SK-N-SH (cell line): Measurements from ENCODE around the gene AKAP6. TPM values are rescaled to one million over a fixed set of nuclear protein-coding genes. Genes with fewer than 3 reads are reported as not detected.

Experiments used
- CTCF ChIA-PET: fragments of 300-600, 350-600 bp; formaldehyde crosslinking; extraction: SDS; loops from one replicate; lab custom pipeline; 2021; lab: Yijun Ruan, JAX
- POLR2A ChIA-PET: fragments of 350-600 bp; sonication (Branson Sonifier 250); formaldehyde crosslinking; extraction: SDS; loops from one replicate; lab custom pipeline; 2020; ENCODE audit warnings: antibody characterized with exemption, inconsistent platforms; lab: Yijun Ruan, JAX
- DNase-seq: peaks from one replicate; pipeline ENCODE4 v3.0.0; 2012
- H2AFZ ChIP-seq: fragments of 200-600 bp; sonication (generic); 2 replicates; pipeline ENCODE4 v1.8.1; 2016; ENCODE audit warnings: antibody characterized with exemption, mild to moderate bottlenecking, low read depth
- H3F3A ChIP-seq: fragments of 200-600 bp; sonication (generic); replicated peaks from 2 replicates; pipeline ENCODE3; 2016; ENCODE audit warnings: antibody characterized with exemption, mild to moderate bottlenecking; ENCODE audit not compliant: insufficient read depth
- H3K27ac ChIP-seq, 2 experiments: fragments of 200-500 bp in 1 of 2; fragments of 200-600 bp in 1 of 2; sonication (Bioruptor generic) in 1 of 2; sonication (generic), shearing (Covaris generic) in 1 of 2; 2 replicates each; pipeline versions ENCODE4 v1.5.1 to v1.6.1; 2014 to 2016; ENCODE audit warnings: low read depth in 2 of 2, inconsistent platforms in 1 of 2, low read length in 1 of 2, mild to moderate bottlenecking in 1 of 2, mixed read lengths in 1 of 2
- H3K27me3 ChIP-seq: fragments of 200-600 bp; sonication (generic), shearing (Covaris generic); 2 replicates; pipeline ENCODE4 v1.6.1; 2016; ENCODE audit warnings: mixed run types; ENCODE audit not compliant: insufficient read depth
- H3K36me3 ChIP-seq, 2 experiments: fragments of 200-500 bp in 1 of 2; fragments of 200-600 bp in 1 of 2; sonication (Bioruptor generic) in 1 of 2; sonication (generic) in 1 of 2; replicated peaks in 1 of 2; 2 replicates each; pipeline versions ENCODE3 to v1.5.1; 2014 to 2016; ENCODE audit warnings: low read length in 1 of 2, mild to moderate bottlenecking in 1 of 2; ENCODE audit not compliant: insufficient read depth in 2 of 2, control insufficient read depth in 1 of 2
- H3K4me1 ChIP-seq, 2 experiments: fragments of 200-500 bp in 1 of 2; fragments of 200-600 bp in 1 of 2; sonication (Bioruptor generic) in 1 of 2; sonication (generic), shearing (Covaris generic) in 1 of 2; 2 replicates each; pipeline versions ENCODE4 v1.5.1 to v1.6.1; 2014 to 2016; ENCODE audit warnings: low read depth in 1 of 2, low read length in 1 of 2, mixed run types in 1 of 2; ENCODE audit not compliant: insufficient read depth in 2 of 2, control insufficient read depth in 1 of 2
- H3K4me2 ChIP-seq: fragments of 200-600 bp; sonication (generic), shearing (Covaris generic); 2 replicates; pipeline ENCODE4 v1.6.1; 2017; ENCODE audit warnings: mixed run types
- H3K4me3 ChIP-seq, 2 experiments: fragments of 200-500 bp in 1 of 2; fragments of 200-600 bp in 1 of 2; sonication (Bioruptor generic) in 1 of 2; sonication (generic), shearing (Covaris generic) in 1 of 2; 2 replicates each; pipeline versions ENCODE4 v1.5.1 to v1.8.1; 2014 to 2016; ENCODE audit warnings: low read depth in 2 of 2, inconsistent platforms in 1 of 2, low read length in 1 of 2, mild to moderate bottlenecking in 1 of 2, mixed read lengths in 1 of 2, moderate library complexity in 1 of 2
- H3K79me2 ChIP-seq: fragments of 200-600 bp; sonication (generic); 2 replicates; pipeline ENCODE4 v1.8.1; 2017; ENCODE audit warnings: mild to moderate bottlenecking; ENCODE audit not compliant: insufficient read depth
- H3K9ac ChIP-seq: fragments of 200-600 bp; sonication (generic); 2 replicates; pipeline ENCODE4 v1.6.1; 2017; ENCODE audit warnings: mixed run types
- H3K9me2 ChIP-seq: fragments of 200-600 bp; sonication (generic); 2 replicates; pipeline ENCODE4 v1.6.1; 2017; ENCODE audit warnings: mixed run types
- H3K9me3 ChIP-seq: fragments of 200-600 bp; sonication (generic); 2 replicates; pipeline ENCODE4 v1.6.1; 2017; ENCODE audit warnings: mixed run types, mild to moderate bottlenecking, moderate library complexity
- H4K20me1 ChIP-seq: fragments of 200-600 bp; sonication (generic); 2 replicates; pipeline ENCODE4 v1.6.1; 2017; ENCODE audit warnings: mild to moderate bottlenecking, mixed run types; ENCODE audit not compliant: insufficient read depth
- CHD2 ChIP-seq: fragments of 150-350 bp; IDR thresholded peaks from 2 replicates; pipeline ENCODE4 v1.6.1; 2018; ENCODE audit warnings: low read length; ENCODE audit not compliant: partially characterized antibody
- CTCF ChIP-seq: fragments of 200-600 bp; sonication (generic); IDR thresholded peaks from 2 replicates; pipeline ENCODE4 v1.6.1; 2017; ENCODE audit warnings: antibody characterized with exemption, mild to moderate bottlenecking, moderate library complexity
- EP300 ChIP-seq, 2 experiments: IDR thresholded peaks; 2 replicates each; pipeline versions ENCODE4 v1.4.0 to v1.6.1; 2012; ENCODE audit warnings: borderline replicate concordance in 1 of 2, low read depth in 1 of 2, low read length in 1 of 2
- EZH2phosphoT487 ChIP-seq: fragments of 200-600 bp; sonication (generic); IDR thresholded peaks from 2 replicates; pipeline ENCODE4 v1.6.1; 2017; ENCODE audit warnings: low read depth, mixed run types, mild to moderate bottlenecking, antibody characterized with exemption, moderate library complexity, borderline replicate concordance
- FOSL2 ChIP-seq: IDR thresholded peaks from 2 replicates; pipeline ENCODE4 v1.4.0; 2012; ENCODE audit warnings: low read depth, mild to moderate bottlenecking, moderate library complexity, borderline replicate concordance
- FOXJ3 ChIP-seq: sonication (generic); formaldehyde crosslinking; IDR thresholded peaks from 2 replicates; pipeline ENCODE4 v1.5.1; 2020; ENCODE audit warnings: mild to moderate bottlenecking, missing genetic modification reagents
- FOXM1 ChIP-seq: IDR thresholded peaks from 2 replicates; pipeline ENCODE4 v1.4.0; 2012; ENCODE audit warnings: low read depth, mild to moderate bottlenecking
- GABPA ChIP-seq: IDR thresholded peaks from 2 replicates; pipeline ENCODE4 v1.4.0; 2012; ENCODE audit warnings: low read depth, mild to moderate bottlenecking
- JUND ChIP-seq: IDR thresholded peaks from 2 replicates; pipeline ENCODE4 v1.4.0; 2012
- MEF2A ChIP-seq: IDR thresholded peaks from 2 replicates; pipeline ENCODE4 v1.4.0; 2012; ENCODE audit warnings: low read depth, borderline replicate concordance
- NFIC ChIP-seq: IDR thresholded peaks from 2 replicates; pipeline ENCODE4 v1.4.0; 2012; ENCODE audit warnings: borderline replicate concordance
- PBX3 ChIP-seq: IDR thresholded peaks from 2 replicates; pipeline ENCODE4; 2012
- POLR2AphosphoS5 ChIP-seq: IDR thresholded peaks from 2 replicates; pipeline ENCODE4 v1.6.1; 2012; ENCODE audit warnings: low read depth, low read length
- RXRA ChIP-seq: IDR thresholded peaks from 2 replicates; pipeline ENCODE4 v1.4.0; 2012; ENCODE audit warnings: low read depth, mild to moderate bottlenecking, borderline replicate concordance
- SMC3 ChIP-seq: IDR thresholded peaks from 2 replicates; pipeline ENCODE4 v1.6.1; 2012; ENCODE audit warnings: low read depth, low read length, improper control_type of control experiment
- TAF1 ChIP-seq: IDR thresholded peaks from 2 replicates; pipeline ENCODE4 v1.6.1; 2012; ENCODE audit warnings: low read depth, mild to moderate bottlenecking, low read length, moderate library complexity, borderline replicate concordance
- TCF12 ChIP-seq: IDR thresholded peaks from 2 replicates; pipeline ENCODE4 v1.4.0; 2012
- TEAD4 ChIP-seq: IDR thresholded peaks from 2 replicates; pipeline ENCODE4 v1.4.0; 2012; ENCODE audit warnings: mild to moderate bottlenecking, borderline replicate concordance; ENCODE audit not compliant: insufficient read depth
- YY1 ChIP-seq: IDR thresholded peaks from 2 replicates; pipeline ENCODE4 v1.4.0; 2012; ENCODE audit warnings: low read depth, mild to moderate bottlenecking
- WGBS: methylation state at CpG from one replicate; pipeline ENCODE4 v1.1.6; 2017; ENCODE audit warnings: low lambda C conversion rate; 5-methylcytosine and 5-hydroxymethylcytosine counted together
- polyA plus RNA-seq, 3 experiments: library from polyadenylated mRNA; depleted of rRNA; stranded (reverse); fragments of >200 nt; gene quantifications; 2 replicates each; pipeline ENCODE4 v1.2.3, GENCODE V29; 2012
- TF ChIP-seq, protein P1 (sequence below): fragments of 150-350 bp; IDR thresholded peaks from 2 replicates; pipeline ENCODE4 v1.6.1; 2017; ENCODE audit warnings: antibody characterized with exemption, low read length, low read depth, borderline replicate concordance
- TF ChIP-seq, protein P2 (sequence below): IDR thresholded peaks from 2 replicates; pipeline ENCODE4 v1.4.0; 2012; ENCODE audit warnings: low read depth
- TF ChIP-seq, protein P3 (sequence below): IDR thresholded peaks from 2 replicates; pipeline ENCODE4 v1.6.1; 2012; ENCODE audit warnings: mild to moderate bottlenecking, low read depth, low read length, moderate library complexity

AKAP6 gene
- polyA plus RNA-seq, 1 of the 3 experiments (the other 2 are of a cell fraction), result 1.7 TPM

- H3K4me3 ChIP-seq, result no peak overlapping the region
- TF ChIP-seq MEF2A (no peak), FOSL2 (peak; percentile 48; the same call in 1 of the 2 replicates), RXRA (peak; percentile 63; the same call in 1 of the 2 replicates), EZH2phosphoT487 (no peak), CHD2 (no peak), FOXJ3 (no peak), NFIC (peak; percentile 28; the same call in 1 of the 2 replicates), GABPA (no peak), TEAD4 (peak; percentile 58; the same call in 1 of the 2 replicates), TCF12 (peak; percentile 60; the same call in 1 of the 2 replicates), POLR2AphosphoS5 (peak; percentile 54; the same call in 1 of the 2 replicates), TAF1 (no peak), EP300 (IDR thresholded peaks at IDR 0.05; ENCODE audit: borderline replicate concordance in 1 of 2, low read depth in 1 of 2, low read length in 1 of 2) (peak in 1 of 2 experiments; percentile 65; a peak in 2 of 4 replicates), FOXM1 (peak; percentile 39; the same call in 1 of the 2 replicates), JUND (peak; percentile 54), YY1 (no peak), PBX3 (peak; percentile 78), SMC3 (no peak), CTCF (no peak)
- TF ChIP-seq, protein P1, sequence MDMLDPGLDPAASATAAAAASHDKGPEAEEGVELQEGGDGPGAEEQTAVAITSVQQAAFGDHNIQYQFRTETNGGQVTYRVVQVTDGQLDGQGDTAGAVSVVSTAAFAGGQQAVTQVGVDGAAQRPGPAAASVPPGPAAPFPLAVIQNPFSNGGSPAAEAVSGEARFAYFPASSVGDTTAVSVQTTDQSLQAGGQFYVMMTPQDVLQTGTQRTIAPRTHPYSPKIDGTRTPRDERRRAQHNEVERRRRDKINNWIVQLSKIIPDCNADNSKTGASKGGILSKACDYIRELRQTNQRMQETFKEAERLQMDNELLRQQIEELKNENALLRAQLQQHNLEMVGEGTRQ, result no peak
- TF ChIP-seq, protein P2, sequence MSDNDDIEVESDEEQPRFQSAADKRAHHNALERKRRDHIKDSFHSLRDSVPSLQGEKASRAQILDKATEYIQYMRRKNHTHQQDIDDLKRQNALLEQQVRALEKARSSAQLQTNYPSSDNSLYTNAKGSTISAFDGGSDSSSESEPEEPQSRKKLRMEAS, result no peak
- TF ChIP-seq, protein P3, sequence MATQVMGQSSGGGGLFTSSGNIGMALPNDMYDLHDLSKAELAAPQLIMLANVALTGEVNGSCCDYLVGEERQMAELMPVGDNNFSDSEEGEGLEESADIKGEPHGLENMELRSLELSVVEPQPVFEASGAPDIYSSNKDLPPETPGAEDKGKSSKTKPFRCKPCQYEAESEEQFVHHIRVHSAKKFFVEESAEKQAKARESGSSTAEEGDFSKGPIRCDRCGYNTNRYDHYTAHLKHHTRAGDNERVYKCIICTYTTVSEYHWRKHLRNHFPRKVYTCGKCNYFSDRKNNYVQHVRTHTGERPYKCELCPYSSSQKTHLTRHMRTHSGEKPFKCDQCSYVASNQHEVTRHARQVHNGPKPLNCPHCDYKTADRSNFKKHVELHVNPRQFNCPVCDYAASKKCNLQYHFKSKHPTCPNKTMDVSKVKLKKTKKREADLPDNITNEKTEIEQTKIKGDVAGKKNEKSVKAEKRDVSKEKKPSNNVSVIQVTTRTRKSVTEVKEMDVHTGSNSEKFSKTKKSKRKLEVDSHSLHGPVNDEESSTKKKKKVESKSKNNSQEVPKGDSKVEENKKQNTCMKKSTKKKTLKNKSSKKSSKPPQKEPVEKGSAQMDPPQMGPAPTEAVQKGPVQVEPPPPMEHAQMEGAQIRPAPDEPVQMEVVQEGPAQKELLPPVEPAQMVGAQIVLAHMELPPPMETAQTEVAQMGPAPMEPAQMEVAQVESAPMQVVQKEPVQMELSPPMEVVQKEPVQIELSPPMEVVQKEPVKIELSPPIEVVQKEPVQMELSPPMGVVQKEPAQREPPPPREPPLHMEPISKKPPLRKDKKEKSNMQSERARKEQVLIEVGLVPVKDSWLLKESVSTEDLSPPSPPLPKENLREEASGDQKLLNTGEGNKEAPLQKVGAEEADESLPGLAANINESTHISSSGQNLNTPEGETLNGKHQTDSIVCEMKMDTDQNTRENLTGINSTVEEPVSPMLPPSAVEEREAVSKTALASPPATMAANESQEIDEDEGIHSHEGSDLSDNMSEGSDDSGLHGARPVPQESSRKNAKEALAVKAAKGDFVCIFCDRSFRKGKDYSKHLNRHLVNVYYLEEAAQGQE, result no peak
- TF ChIP-seq, all 33 proteins: peak for 10
- Histone ChIP-seq H3K9me2 (no peaks in the 10 kb centered on the region), H3K27me3 (no peaks in the 10 kb centered on the region), H3K79me2 (no peaks in the 10 kb centered on the region), H2AFZ (no peak overlapping the region), H3K36me3 (no peaks in the 10 kb centered on the region), H4K20me1 (no peaks in the 10 kb centered on the region), H3K4me1 (peaks cover 5 to 14% of the 10 kb centered on the region in 2 experiments), H3K4me2 (no peak overlapping the region), H3F3A (peaks cover 41% of the 10 kb centered on the region), H3K27ac (peak overlapping the region; percentile 50 to 57; a peak in 3 of 4 replicates), H3K9ac (no peak overlapping the region), H3K9me3 (no peaks in the 10 kb centered on the region)
- POLR2A ChIA-PET, result no interaction called here
- no peak for DNase-seq
- WGBS, result 81% methylated on average over 1 of the region's 1 CpG
- CTCF ChIA-PET, result no interaction called here
These were observed 71.4 kb downstream of the AKAP6 start for GRCh38 chr14:32400480-32400879.
